ENCODE data around the gene ZNF205.

The ZNF205 gene

GRCh38 chr16:3142327-3142726, 29.9 kb downstream of the ZNF205 start:
- intact Hi-C loops (cut with DNase I), result no loop called here
- no peak for DNase-seq

- intact Hi-C loops (cut with DNase I), result no loop called here
- DNase-seq, result no peak
Observed at GRCh38 chr16:3142770-3143169, 30.4 kb downstream of the ZNF205 start.

GRCh38 chr16:3143189-3143588, 30.8 kb downstream of the ZNF205 start:
- no peak for DNase-seq

GRCh38 chr16:3143598-3144320, 31.4 kb downstream of the ZNF205 start:
- intact Hi-C loops (cut with DNase I), result no loop called here
- DNase-seq, result no peak

More at GRCh38 chr16:3143189-3143588, 30.8 kb downstream of the ZNF205 start:
- intact Hi-C loops (cut with DNase I), result no loop called here

- no peak for DNase-seq
- intact Hi-C loops (cut with DNase I), result no loop called here
Observed at GRCh38 chr16:3144321-3144983, 32.1 kb downstream of the ZNF205 start.

- intact Hi-C loops (cut with DNase I), result no loop called here
- no peak for DNase-seq
Observed at GRCh38 chr16:3145151-3145550, 32.8 kb downstream of the ZNF205 start.

- intact Hi-C loops (cut with DNase I), result no loop called here
- DNase-seq, result no peak
Observed at GRCh38 chr16:3145660-3146059, 33.3 kb downstream of the ZNF205 start.

GRCh38 chr16:3147046-3147756, 34.8 kb downstream of the ZNF205 start:
- no peak for DNase-seq
- intact Hi-C loops (cut with DNase I), result no loop called here

- DNase-seq, result no peak
- intact Hi-C loops (cut with DNase I), result no loop called here
Observed at GRCh38 chr16:3147757-3148104, 35.3 kb downstream of the ZNF205 start.

- intact Hi-C loops (cut with DNase I), result no loop called here
- no peak for DNase-seq
Observed at GRCh38 chr16:3148256-3149192, 36.1 kb downstream of the ZNF205 start.

- intact Hi-C loops (cut with DNase I), result no loop called here
- no peak for DNase-seq
Observed at GRCh38 chr16:3149193-3149530, 36.8 kb downstream of the ZNF205 start.

- intact Hi-C loops (cut with DNase I), result no loop called here
- peak in 41 of 42 donors; percentile 50 to 87 (median 68) for DNase-seq
Observed at GRCh38 chr16:3149630-3150345, 37.4 kb downstream of the ZNF205 start.

GRCh38 chr16:3150346-3151218, 38.2 kb downstream of the ZNF205 start:
- intact Hi-C loops (cut with DNase I), result no loop called here

GRCh38 chr16:3152027-3152276, 39.6 kb downstream of the ZNF205 start:
- intact Hi-C loops (cut with DNase I), result no loop called here
- DNase-seq, result no peak

More at GRCh38 chr16:3150346-3151218, 38.2 kb downstream of the ZNF205 start:
- DNase-seq, result peak; percentile 81 to 98 (median 92)

GRCh38 chr16:3152277-3152990, 40.0 kb downstream of the ZNF205 start:
- intact Hi-C loops (cut with DNase I), result no loop called here
- peak; percentile 54 to 96 (median 87) for DNase-seq

GRCh38 chr16:3152991-3153368, 40.6 kb downstream of the ZNF205 start:
- no peak for DNase-seq
- intact Hi-C loops (cut with DNase I), result no loop called here

GRCh38 chr16:3155181-3155580, 42.8 kb downstream of the ZNF205 start:
- no peak for DNase-seq
- intact Hi-C loops (cut with DNase I), result no loop called here
